SK-N-SH (cell line): ENCODE measurements around the gene RANBP9. TPM values are rescaled to one million over a fixed set of nuclear protein-coding genes. Genes with fewer than 3 reads are reported as not detected.

Experiments used
- CTCF ChIA-PET: fragments of 300-600, 350-600 bp; formaldehyde crosslinking; extraction: SDS; loops from one replicate; lab custom pipeline; 2021; lab: Yijun Ruan, JAX
- POLR2A ChIA-PET: fragments of 350-600 bp; sonication (Branson Sonifier 250); formaldehyde crosslinking; extraction: SDS; loops from one replicate; lab custom pipeline; 2020; ENCODE audit warnings: antibody characterized with exemption, inconsistent platforms; lab: Yijun Ruan, JAX
- DNase-seq: peaks from one replicate; pipeline ENCODE4 v3.0.0; 2012
- H2AFZ ChIP-seq: fragments of 200-600 bp; sonication (generic); 2 replicates; pipeline ENCODE4 v1.8.1; 2016; ENCODE audit warnings: antibody characterized with exemption, mild to moderate bottlenecking, low read depth
- H3F3A ChIP-seq: fragments of 200-600 bp; sonication (generic); replicated peaks from 2 replicates; pipeline ENCODE3; 2016; ENCODE audit warnings: antibody characterized with exemption, mild to moderate bottlenecking; ENCODE audit not compliant: insufficient read depth
- H3K27ac ChIP-seq, 2 experiments: fragments of 200-500 bp in 1 of 2; fragments of 200-600 bp in 1 of 2; sonication (Bioruptor generic) in 1 of 2; sonication (generic), shearing (Covaris generic) in 1 of 2; 2 replicates each; pipeline versions ENCODE4 v1.5.1 to v1.6.1; 2014 to 2016; ENCODE audit warnings: low read depth in 2 of 2, inconsistent platforms in 1 of 2, low read length in 1 of 2, mild to moderate bottlenecking in 1 of 2, mixed read lengths in 1 of 2
- H3K27me3 ChIP-seq: fragments of 200-600 bp; sonication (generic), shearing (Covaris generic); 2 replicates; pipeline ENCODE4 v1.6.1; 2016; ENCODE audit warnings: mixed run types; ENCODE audit not compliant: insufficient read depth
- H3K36me3 ChIP-seq, 2 experiments: fragments of 200-500 bp in 1 of 2; fragments of 200-600 bp in 1 of 2; sonication (Bioruptor generic) in 1 of 2; sonication (generic) in 1 of 2; replicated peaks in 1 of 2; 2 replicates each; pipeline versions ENCODE3 to v1.5.1; 2014 to 2016; ENCODE audit warnings: low read length in 1 of 2, mild to moderate bottlenecking in 1 of 2; ENCODE audit not compliant: insufficient read depth in 2 of 2, control insufficient read depth in 1 of 2
- H3K4me1 ChIP-seq, 2 experiments: fragments of 200-500 bp in 1 of 2; fragments of 200-600 bp in 1 of 2; sonication (Bioruptor generic) in 1 of 2; sonication (generic), shearing (Covaris generic) in 1 of 2; 2 replicates each; pipeline versions ENCODE4 v1.5.1 to v1.6.1; 2014 to 2016; ENCODE audit warnings: low read depth in 1 of 2, low read length in 1 of 2, mixed run types in 1 of 2; ENCODE audit not compliant: insufficient read depth in 2 of 2, control insufficient read depth in 1 of 2
- H3K4me2 ChIP-seq: fragments of 200-600 bp; sonication (generic), shearing (Covaris generic); 2 replicates; pipeline ENCODE4 v1.6.1; 2017; ENCODE audit warnings: mixed run types
- H3K4me3 ChIP-seq, 2 experiments: fragments of 200-500 bp in 1 of 2; fragments of 200-600 bp in 1 of 2; sonication (Bioruptor generic) in 1 of 2; sonication (generic), shearing (Covaris generic) in 1 of 2; 2 replicates each; pipeline versions ENCODE4 v1.5.1 to v1.8.1; 2014 to 2016; ENCODE audit warnings: low read depth in 2 of 2, inconsistent platforms in 1 of 2, low read length in 1 of 2, mild to moderate bottlenecking in 1 of 2, mixed read lengths in 1 of 2, moderate library complexity in 1 of 2
- H3K79me2 ChIP-seq: fragments of 200-600 bp; sonication (generic); 2 replicates; pipeline ENCODE4 v1.8.1; 2017; ENCODE audit warnings: mild to moderate bottlenecking; ENCODE audit not compliant: insufficient read depth
- H3K9ac ChIP-seq: fragments of 200-600 bp; sonication (generic); 2 replicates; pipeline ENCODE4 v1.6.1; 2017; ENCODE audit warnings: mixed run types
- H3K9me2 ChIP-seq: fragments of 200-600 bp; sonication (generic); 2 replicates; pipeline ENCODE4 v1.6.1; 2017; ENCODE audit warnings: mixed run types
- H3K9me3 ChIP-seq: fragments of 200-600 bp; sonication (generic); 2 replicates; pipeline ENCODE4 v1.6.1; 2017; ENCODE audit warnings: mixed run types, mild to moderate bottlenecking, moderate library complexity
- H4K20me1 ChIP-seq: fragments of 200-600 bp; sonication (generic); 2 replicates; pipeline ENCODE4 v1.6.1; 2017; ENCODE audit warnings: mild to moderate bottlenecking, mixed run types; ENCODE audit not compliant: insufficient read depth
- CHD2 ChIP-seq: fragments of 150-350 bp; IDR thresholded peaks from 2 replicates; pipeline ENCODE4 v1.6.1; 2018; ENCODE audit warnings: low read length; ENCODE audit not compliant: partially characterized antibody
- CTCF ChIP-seq: fragments of 200-600 bp; sonication (generic); IDR thresholded peaks from 2 replicates; pipeline ENCODE4 v1.6.1; 2017; ENCODE audit warnings: antibody characterized with exemption, mild to moderate bottlenecking, moderate library complexity
- EP300 ChIP-seq, 2 experiments: IDR thresholded peaks; 2 replicates each; pipeline versions ENCODE4 v1.4.0 to v1.6.1; 2012; ENCODE audit warnings: borderline replicate concordance in 1 of 2, low read depth in 1 of 2, low read length in 1 of 2
- GATA2 ChIP-seq: sonication (generic); formaldehyde crosslinking; IDR thresholded peaks from 2 replicates; pipeline ENCODE4 v1.5.0; 2020; ENCODE audit warnings: mild to moderate bottlenecking, missing genetic modification reagents
- MXI1 ChIP-seq: IDR thresholded peaks from 2 replicates; pipeline ENCODE4 v1.6.1; 2012; ENCODE audit warnings: mild to moderate bottlenecking, low read depth, low read length, improper control_type of control experiment
- NFIC ChIP-seq: IDR thresholded peaks from 2 replicates; pipeline ENCODE4 v1.4.0; 2012; ENCODE audit warnings: borderline replicate concordance
- NRF1 ChIP-seq: IDR thresholded peaks from 2 replicates; pipeline ENCODE4 v1.6.1; 2012; ENCODE audit warnings: low read depth, mild to moderate bottlenecking, low read length
- PBX3 ChIP-seq: IDR thresholded peaks from 2 replicates; pipeline ENCODE4; 2012
- RFX5 ChIP-seq: IDR thresholded peaks from 2 replicates; pipeline ENCODE4 v1.6.1; 2012; ENCODE audit warnings: mild to moderate bottlenecking, improper control_type of control experiment, low read length
- TCF12 ChIP-seq: IDR thresholded peaks from 2 replicates; pipeline ENCODE4 v1.4.0; 2012
- WGBS: methylation state at CpG from one replicate; pipeline ENCODE4 v1.1.6; 2017; ENCODE audit warnings: low lambda C conversion rate; 5-methylcytosine and 5-hydroxymethylcytosine counted together
- polyA plus RNA-seq, 3 experiments: library from polyadenylated mRNA; depleted of rRNA; stranded (reverse); fragments of >200 nt; gene quantifications; 2 replicates each; pipeline ENCODE4 v1.2.3, GENCODE V29; 2012

The RANBP9 gene
- polyA plus RNA-seq, 1 of the 3 experiments (the other 2 are of a cell fraction): 20.4 TPM

DNA sequence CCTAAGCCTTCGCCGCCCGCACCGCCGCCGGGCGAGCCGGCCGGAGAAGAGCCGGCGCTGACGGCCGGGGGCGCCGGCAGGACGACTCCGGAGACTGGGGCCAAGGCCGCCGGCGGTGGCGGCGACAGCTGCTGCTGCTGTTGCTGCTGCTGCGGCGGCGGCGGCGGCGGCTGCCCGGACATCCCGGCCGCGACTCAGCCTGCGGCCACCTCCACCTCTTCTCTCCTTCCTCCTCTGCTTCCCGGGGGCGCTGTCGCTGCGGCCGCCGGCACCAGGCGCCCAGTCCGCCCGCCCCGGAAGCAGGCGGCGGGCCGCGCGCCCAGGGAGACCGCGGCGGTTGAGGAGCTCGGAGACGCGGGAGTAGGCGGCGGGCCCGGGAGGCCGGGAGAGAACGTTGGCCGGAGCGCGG is 307 bp downstream of the RANBP9 start:
- H3K79me2 ChIP-seq: peaks cover 46% of the 10 kb centered on the region
- DNase-seq: no peak
- no peak overlapping the region for H3K4me2 ChIP-seq
- POLR2A ChIA-PET: interaction anchor here (0.7 to 1.9 kb wide), 2 partner anchors 96 to 136 kb away, joined by 3 to 10 read pairs; partner anchors contain the start of gene NOL7
- no peaks in the 10 kb centered on the region for H3K27me3 ChIP-seq
- no peaks in the 10 kb centered on the region for H3K9me2 ChIP-seq
- peak overlapping the region; percentile 77; the same call in 1 of the 2 replicates for H3K9ac ChIP-seq
- TF ChIP-seq CTCF (peak; percentile 26; the same call in 1 of the 2 replicates), NRF1 (no peak), MXI1 (0 out of 2 replicates have a peak, but pooled peaks have one; percentile 7), EP300 (IDR thresholded peaks at IDR 0.05; ENCODE audit: borderline replicate concordance in 1 of 2, low read depth in 1 of 2, low read length in 1 of 2) (peak in 1 of 2 experiments; percentile 6; a peak in 1 of 4 replicates)
- peaks cover 4% of the 10 kb centered on the region; the same call in 1 of the 2 replicates for H3K9me3 ChIP-seq
- H3K36me3 ChIP-seq: no peaks in the 10 kb centered on the region
- peak overlapping the region; percentile 70 to 94 for H3K27ac ChIP-seq
- H2AFZ ChIP-seq: no peak overlapping the region
- WGBS: 2% methylated on average over 13 of the region's 62 CpGs
- peaks cover 22% of the 10 kb centered on the region for H3F3A ChIP-seq
- peaks cover 42% of the 10 kb centered on the region for H4K20me1 ChIP-seq
- peaks cover 4 to 7% of the 10 kb centered on the region in 2 experiments; a peak in 3 of 4 replicates for H3K4me1 ChIP-seq
- peak overlapping the region; percentile 59 to 92; a peak in 3 of 4 replicates for H3K4me3 ChIP-seq
- CTCF ChIA-PET: interaction anchor here (0.6 to 1.4 kb wide), 3 partner anchors 10 to 96 kb away, joined by 3 to 5 read pairs (median 3); partner anchors contain the start of gene NOL7

GRCh38 chr6:13710552-13711323 is 897 bp downstream of the RANBP9 start:
- Histone ChIP-seq H4K20me1 (peaks cover 48% of the 10 kb centered on the region), H3K9me3 (peaks cover 4% of the 10 kb centered on the region; the same call in 1 of the 2 replicates), H3K79me2 (peaks cover 52% of the 10 kb centered on the region), H3F3A (peaks cover 22% of the 10 kb centered on the region), H3K36me3 (no peaks in the 10 kb centered on the region), H3K4me3 (peak overlapping the region; percentile 76 to 92), H3K27me3 (no peaks in the 10 kb centered on the region), H3K4me2 (peak overlapping the region; percentile 94), H2AFZ (no peak overlapping the region), H3K4me1 (peaks cover 4 to 7% of the 10 kb centered on the region in 2 experiments; a peak in 3 of 4 replicates), H3K9me2 (no peaks in the 10 kb centered on the region), H3K9ac (peak overlapping the region; percentile 79), H3K27ac (peak overlapping the region; percentile 65 to 94)
- POLR2A ChIA-PET: interaction anchor here (0.7 to 1.9 kb wide), 3 partner anchors 95 to 137 kb away, joined by 3 to 10 read pairs (median 3); partner anchors contain the start of genes NOL7 and SIRT5
- WGBS: 0% methylated on average over 26 of the region's 73 CpGs
- CTCF ChIA-PET: interaction anchor here (0.8 to 1.4 kb wide), 5 partner anchors 10 to 1734 kb away, joined by 3 to 5 read pairs (median 3); partner anchors contain the start of gene NOL7
- DNase-seq: peak; percentile 83
- no peak for TF ChIP-seq TCF12
- no peak for TF ChIP-seq RFX5
- TF ChIP-seq CHD2: peak; percentile 31
- no peak for TF ChIP-seq PBX3
- no peak for TF ChIP-seq NFIC
- peak; percentile 67 for TF ChIP-seq GATA2 (CRISPR knock-in tag)
- no peak for TF ChIP-seq CTCF
- TF ChIP-seq MXI1: peak; percentile 41; the same call in 1 of the 2 replicates
